Liver (tissue), 9 donors: ENCODE results near the gene KIF9. TPM values are rescaled to one million over a fixed set of nuclear protein-coding genes. Genes with fewer than 3 reads are reported as not detected.

ENCODE experiments used
- DNase-seq: peaks from one replicate; pipeline ENCODE4 v3.0.0-alpha.2; 2017; ENCODE audit warnings: low spot score
- H3K27ac ChIP-seq, 2 donors: one replicate each; pipeline ENCODE4 v1.7.0; 2013; ENCODE audit warnings: inconsistent platforms in 2 of 2, low read length in 2 of 2, control low read depth in 1 of 2, low read depth in 1 of 2, mild to moderate bottlenecking in 1 of 2
- H3K27me3 ChIP-seq, 4 donors: one replicate each; pipeline versions ENCODE4 v1.6.1 to v1.7.0; 2013; ENCODE audit warnings: low read length in 3 of 4, inconsistent platforms in 1 of 4, mild to moderate bottlenecking in 1 of 4, moderate library complexity in 1 of 4; ENCODE audit not compliant: control insufficient read depth in 4 of 4, insufficient read depth in 4 of 4
- H3K36me3 ChIP-seq, 4 donors: one replicate each; pipeline versions ENCODE4 v1.6.1 to v1.7.0; 2013; ENCODE audit warnings: low read length in 3 of 4, mild to moderate bottlenecking in 3 of 4, low read depth in 1 of 4, moderate library complexity in 1 of 4; ENCODE audit not compliant: control insufficient read depth in 4 of 4, insufficient read depth in 3 of 4
- H3K4me1 ChIP-seq, 4 donors: one replicate each; pipeline versions ENCODE4 v1.6.1 to v1.7.0; 2013; ENCODE audit warnings: low read length in 3 of 4, mild to moderate bottlenecking in 3 of 4, moderate library complexity in 1 of 4; ENCODE audit not compliant: control insufficient read depth in 4 of 4, insufficient read depth in 4 of 4
- H3K4me3 ChIP-seq, 3 donors: one replicate each; pipeline versions ENCODE4 v1.6.1 to v1.7.0; 2013; ENCODE audit warnings: low read length in 3 of 3, control low read depth in 1 of 3, low read depth in 1 of 3, mild to moderate bottlenecking in 1 of 3
- H3K9ac ChIP-seq, 2 donors: one replicate each; pipeline ENCODE4 v1.7.0; 2013; ENCODE audit warnings: low read length in 2 of 2, mild to moderate bottlenecking in 2 of 2, moderate library complexity in 2 of 2, control low read depth in 1 of 2, low read depth in 1 of 2
- H3K9me3 ChIP-seq, 4 donors: one replicate each; pipeline versions ENCODE4 v1.6.1 to v1.7.0; 2013; ENCODE audit warnings: low read length in 3 of 4; ENCODE audit not compliant: control insufficient read depth in 4 of 4
- EGR1 ChIP-seq, 2 donors: IDR thresholded peaks; 2 replicates each; pipeline ENCODE4 v1.6.1; 2016 to 2018; ENCODE audit warnings: antibody characterized with exemption in 2 of 2, low read depth in 2 of 2
- FOXA1 ChIP-seq: IDR thresholded peaks from 2 replicates; pipeline ENCODE4 v1.6.1; 2016; ENCODE audit warnings: antibody characterized with exemption
- FOXA2 ChIP-seq: IDR thresholded peaks from 2 replicates; pipeline ENCODE4 v1.6.1; 2016; ENCODE audit warnings: antibody characterized with exemption
- GABPA ChIP-seq, 2 donors: IDR thresholded peaks in 1 of 2; conservative IDR thresholded peaks in 1 of 2; 2 replicates each; pipeline ENCODE4 v1.6.1; 2016; ENCODE audit warnings: antibody characterized with exemption in 2 of 2, mild to moderate bottlenecking in 1 of 2, moderate library complexity in 1 of 2
- HNF4A ChIP-seq, 2 donors: conservative IDR thresholded peaks; 2 replicates each; pipeline ENCODE4 v1.6.1; 2016; ENCODE audit warnings: antibody characterized with exemption in 2 of 2, mild to moderate bottlenecking in 2 of 2
- JUND ChIP-seq, 2 donors: IDR thresholded peaks; 2 replicates each; pipeline ENCODE4 v1.6.1; 2016; ENCODE audit warnings: antibody characterized with exemption in 2 of 2
- NR2F2 ChIP-seq: IDR thresholded peaks from 2 replicates; pipeline ENCODE4 v1.6.1; 2016; ENCODE audit warnings: antibody characterized with exemption
- RAD21 ChIP-seq, 2 donors: IDR thresholded peaks; 2 replicates each; pipeline ENCODE4 v1.6.1; 2016; ENCODE audit warnings: antibody characterized with exemption in 2 of 2, mild to moderate bottlenecking in 2 of 2
- RXRA ChIP-seq, 2 donors: IDR thresholded peaks; 2 replicates each; pipeline ENCODE4 v1.6.1; 2017 to 2018; ENCODE audit warnings: antibody characterized with exemption in 2 of 2, mild to moderate bottlenecking in 1 of 2
- SP1 ChIP-seq: IDR thresholded peaks from 2 replicates; pipeline ENCODE4 v1.6.1; 2018; ENCODE audit warnings: antibody characterized with exemption, mild to moderate bottlenecking
- TAF1 ChIP-seq: conservative IDR thresholded peaks from 2 replicates; pipeline ENCODE4 v1.6.1; 2016; ENCODE audit warnings: antibody characterized with exemption, mild to moderate bottlenecking
- YY1 ChIP-seq: IDR thresholded peaks from 2 replicates; pipeline ENCODE4 v1.6.1; 2016; ENCODE audit warnings: antibody characterized with exemption, mild to moderate bottlenecking
- WGBS: extraction: QIAGEN DNeasy Blood & Tissue Kit; methylation state at CpG from one replicate; pipeline ENCODE4 v1.1.7; 2013; 5-methylcytosine and 5-hydroxymethylcytosine counted together
- polyA plus RNA-seq, 2 donors: library from polyadenylated mRNA; stranded (reverse) in 1 of 2; unstranded in 1 of 2; fragments of 200-250 nt in 1 of 2; fragments of >200 nt in 1 of 2; fragmentation: Nextera tagmentation in 1 of 2; extraction: Ambion mirVana in 1 of 2; gene quantifications; one replicate each; pipeline versions ENCODE4 v1.2.1 to v1.2.3, GENCODE V29; 2013 to 2015
- total RNA-seq, 2 donors: library from RNA; depleted of rRNA; stranded (reverse); fragments of >200 nt; gene quantifications; one replicate each; pipeline ENCODE4 v1.2.3, GENCODE V29; 2014
- TF ChIP-seq, protein P1 (sequence below): IDR thresholded peaks from 2 replicates; pipeline ENCODE4 v1.6.1; 2016; ENCODE audit warnings: antibody characterized with exemption
- TF ChIP-seq, protein P2 (sequence below): IDR thresholded peaks from 2 replicates; pipeline ENCODE4 v1.6.1; 2016; ENCODE audit warnings: antibody characterized with exemption
- TF ChIP-seq, protein P3 (sequence below): IDR thresholded peaks from 2 replicates; pipeline ENCODE4 v1.6.1; 2016; ENCODE audit warnings: antibody characterized with exemption
- TF ChIP-seq, protein P4 (sequence below): fragments of 150-350 bp; IDR thresholded peaks from 2 replicates; pipeline ENCODE4 v1.5.1; 2017; ENCODE audit warnings: improper control_type of control experiment, low read depth, low read length; ENCODE audit not compliant: missing input control
- TF ChIP-seq, protein P5 (sequence below): IDR thresholded peaks from 2 replicates; pipeline ENCODE4 v1.6.1; 2016; ENCODE audit warnings: antibody characterized with exemption, mild to moderate bottlenecking
- donor health status: healthy.
- donor health status: healthy.
- donor health status: healthy.
- donor health status: healthy.
- donor health status: healthy.

The KIF9 gene
- total and polyA plus RNA-seq, 4 donors: 2.3 to 4.5 (median 3.1) TPM

DNA sequence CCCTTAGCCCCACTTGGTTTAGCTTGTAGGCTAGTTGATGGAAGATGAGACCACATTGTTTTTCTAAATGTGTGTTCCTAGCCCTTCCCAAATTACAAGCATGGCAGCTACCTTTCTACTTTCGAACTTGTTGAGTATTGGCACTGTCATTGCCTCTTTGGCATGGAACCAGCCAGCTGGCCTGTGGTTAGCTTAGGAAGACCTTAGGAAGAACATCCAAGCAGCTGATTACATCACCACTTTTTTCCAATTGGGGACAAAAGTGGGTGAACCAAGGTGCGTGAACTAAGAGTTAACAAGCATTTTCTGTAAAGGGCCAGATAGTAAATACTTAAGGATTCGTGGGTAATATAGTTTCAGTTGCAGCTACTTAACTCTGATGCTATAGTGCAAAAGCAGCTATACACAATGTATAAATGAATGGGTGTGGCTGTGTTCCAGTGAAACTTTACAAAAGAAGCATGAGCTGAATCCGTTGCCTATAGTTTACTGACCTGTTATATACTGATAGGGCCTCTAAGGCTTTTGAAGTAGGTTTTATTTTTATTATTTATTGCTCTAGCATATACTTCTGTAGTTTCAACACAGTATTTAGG lies 8.7 kb upstream of the KIF9 start (continued):
- TF ChIP-seq, protein P1, sequence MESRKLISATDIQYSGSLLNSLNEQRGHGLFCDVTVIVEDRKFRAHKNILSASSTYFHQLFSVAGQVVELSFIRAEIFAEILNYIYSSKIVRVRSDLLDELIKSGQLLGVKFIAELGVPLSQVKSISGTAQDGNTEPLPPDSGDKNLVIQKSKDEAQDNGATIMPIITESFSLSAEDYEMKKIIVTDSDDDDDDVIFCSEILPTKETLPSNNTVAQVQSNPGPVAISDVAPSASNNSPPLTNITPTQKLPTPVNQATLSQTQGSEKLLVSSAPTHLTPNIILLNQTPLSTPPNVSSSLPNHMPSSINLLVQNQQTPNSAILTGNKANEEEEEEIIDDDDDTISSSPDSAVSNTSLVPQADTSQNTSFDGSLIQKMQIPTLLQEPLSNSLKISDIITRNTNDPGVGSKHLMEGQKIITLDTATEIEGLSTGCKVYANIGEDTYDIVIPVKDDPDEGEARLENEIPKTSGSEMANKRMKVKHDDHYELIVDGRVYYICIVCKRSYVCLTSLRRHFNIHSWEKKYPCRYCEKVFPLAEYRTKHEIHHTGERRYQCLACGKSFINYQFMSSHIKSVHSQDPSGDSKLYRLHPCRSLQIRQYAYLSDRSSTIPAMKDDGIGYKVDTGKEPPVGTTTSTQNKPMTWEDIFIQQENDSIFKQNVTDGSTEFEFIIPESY: no peak
- TF ChIP-seq JUND (IDR thresholded peaks at IDR 0.05) (no peak), TAF1 (no peak), HNF4A (conservative IDR thresholded peaks at IDR 0.05) (no peak), EGR1 (IDR thresholded peaks at IDR 0.05; ENCODE audit: low read depth in 2 of 2) (no peak), RXRA (IDR thresholded peaks at IDR 0.05) (no peak), FOXA1 (no peak), SP1 (no peak), GABPA (IDR thresholded peaks at IDR 0.05 in 1 of 2, conservative IDR thresholded peaks at IDR 0.05 in 1 of 2) (no peak)

DNA sequence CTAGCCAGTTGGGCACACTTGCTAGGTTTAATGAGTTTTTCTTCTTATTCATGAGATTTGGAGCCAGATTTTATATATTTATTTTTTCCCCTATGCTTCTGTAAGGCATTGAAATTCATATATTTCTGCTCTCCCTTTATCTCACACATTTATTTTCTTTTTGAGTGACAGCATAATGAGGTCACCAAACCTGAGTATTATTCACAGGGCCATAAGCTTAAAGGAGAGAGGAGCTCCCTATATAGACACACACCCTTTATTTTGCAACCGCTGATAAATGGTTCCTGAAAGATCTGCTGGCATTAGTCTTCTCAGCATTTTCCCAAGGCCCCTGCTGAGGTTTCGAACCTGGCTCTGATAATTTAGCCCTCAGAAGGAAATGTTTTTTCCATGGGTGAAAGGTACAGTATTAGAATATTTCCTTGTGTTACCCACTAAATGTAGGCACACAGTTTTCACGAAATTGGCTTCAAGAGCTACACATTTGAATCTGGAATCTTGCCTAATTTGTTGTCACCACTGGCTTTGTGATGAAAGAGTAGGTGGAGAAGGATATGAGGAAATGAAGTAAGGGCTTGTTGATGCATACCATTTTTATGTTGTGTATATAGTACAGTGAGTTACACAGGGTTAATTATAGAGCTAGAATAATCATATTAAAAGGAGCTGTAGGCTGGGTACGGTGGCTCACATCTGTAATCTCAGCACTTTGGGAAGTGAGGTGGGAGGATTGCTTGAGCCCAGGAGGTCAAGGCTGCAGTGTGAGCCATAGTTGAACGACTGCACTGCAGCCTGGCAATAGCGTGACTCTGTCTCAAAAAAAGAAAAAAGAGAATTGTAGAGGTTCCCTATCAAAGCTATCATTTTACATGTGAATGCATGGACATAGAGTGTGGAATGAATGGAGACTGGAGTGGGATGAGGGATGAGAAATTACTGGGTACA lies 6.6 kb upstream of the KIF9 start:
- 72% methylated on average over 6 of the region's 6 CpGs for WGBS

More for the DNA sequence above, 6.6 kb upstream of the KIF9 start:
- DNase-seq: no peak
- no peak for TF ChIP-seq GABPA (IDR thresholded peaks at IDR 0.05 in 1 of 2, conservative IDR thresholded peaks at IDR 0.05 in 1 of 2)
- TF ChIP-seq EGR1 (IDR thresholded peaks at IDR 0.05; ENCODE audit: low read depth in 2 of 2): no peak
- no peak for TF ChIP-seq RAD21 (IDR thresholded peaks at IDR 0.05)
- TF ChIP-seq, protein P2, sequence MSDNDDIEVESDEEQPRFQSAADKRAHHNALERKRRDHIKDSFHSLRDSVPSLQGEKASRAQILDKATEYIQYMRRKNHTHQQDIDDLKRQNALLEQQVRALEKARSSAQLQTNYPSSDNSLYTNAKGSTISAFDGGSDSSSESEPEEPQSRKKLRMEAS: no peak
- no peak for TF ChIP-seq SP1
- no peak for TF ChIP-seq NR2F2
- TF ChIP-seq, protein P3, sequence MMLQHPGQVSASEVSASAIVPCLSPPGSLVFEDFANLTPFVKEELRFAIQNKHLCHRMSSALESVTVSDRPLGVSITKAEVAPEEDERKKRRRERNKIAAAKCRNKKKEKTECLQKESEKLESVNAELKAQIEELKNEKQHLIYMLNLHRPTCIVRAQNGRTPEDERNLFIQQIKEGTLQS: no peak
- no peak for TF ChIP-seq FOXA2
- TF ChIP-seq, protein P4, sequence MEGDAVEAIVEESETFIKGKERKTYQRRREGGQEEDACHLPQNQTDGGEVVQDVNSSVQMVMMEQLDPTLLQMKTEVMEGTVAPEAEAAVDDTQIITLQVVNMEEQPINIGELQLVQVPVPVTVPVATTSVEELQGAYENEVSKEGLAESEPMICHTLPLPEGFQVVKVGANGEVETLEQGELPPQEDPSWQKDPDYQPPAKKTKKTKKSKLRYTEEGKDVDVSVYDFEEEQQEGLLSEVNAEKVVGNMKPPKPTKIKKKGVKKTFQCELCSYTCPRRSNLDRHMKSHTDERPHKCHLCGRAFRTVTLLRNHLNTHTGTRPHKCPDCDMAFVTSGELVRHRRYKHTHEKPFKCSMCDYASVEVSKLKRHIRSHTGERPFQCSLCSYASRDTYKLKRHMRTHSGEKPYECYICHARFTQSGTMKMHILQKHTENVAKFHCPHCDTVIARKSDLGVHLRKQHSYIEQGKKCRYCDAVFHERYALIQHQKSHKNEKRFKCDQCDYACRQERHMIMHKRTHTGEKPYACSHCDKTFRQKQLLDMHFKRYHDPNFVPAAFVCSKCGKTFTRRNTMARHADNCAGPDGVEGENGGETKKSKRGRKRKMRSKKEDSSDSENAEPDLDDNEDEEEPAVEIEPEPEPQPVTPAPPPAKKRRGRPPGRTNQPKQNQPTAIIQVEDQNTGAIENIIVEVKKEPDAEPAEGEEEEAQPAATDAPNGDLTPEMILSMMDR: no peak
- TF ChIP-seq YY1: no peak
- no peak for TF ChIP-seq JUND (IDR thresholded peaks at IDR 0.05)
- TF ChIP-seq HNF4A (conservative IDR thresholded peaks at IDR 0.05): no peak
- TF ChIP-seq RXRA (IDR thresholded peaks at IDR 0.05): no peak
- TF ChIP-seq FOXA1: no peak
- TF ChIP-seq, protein P5, sequence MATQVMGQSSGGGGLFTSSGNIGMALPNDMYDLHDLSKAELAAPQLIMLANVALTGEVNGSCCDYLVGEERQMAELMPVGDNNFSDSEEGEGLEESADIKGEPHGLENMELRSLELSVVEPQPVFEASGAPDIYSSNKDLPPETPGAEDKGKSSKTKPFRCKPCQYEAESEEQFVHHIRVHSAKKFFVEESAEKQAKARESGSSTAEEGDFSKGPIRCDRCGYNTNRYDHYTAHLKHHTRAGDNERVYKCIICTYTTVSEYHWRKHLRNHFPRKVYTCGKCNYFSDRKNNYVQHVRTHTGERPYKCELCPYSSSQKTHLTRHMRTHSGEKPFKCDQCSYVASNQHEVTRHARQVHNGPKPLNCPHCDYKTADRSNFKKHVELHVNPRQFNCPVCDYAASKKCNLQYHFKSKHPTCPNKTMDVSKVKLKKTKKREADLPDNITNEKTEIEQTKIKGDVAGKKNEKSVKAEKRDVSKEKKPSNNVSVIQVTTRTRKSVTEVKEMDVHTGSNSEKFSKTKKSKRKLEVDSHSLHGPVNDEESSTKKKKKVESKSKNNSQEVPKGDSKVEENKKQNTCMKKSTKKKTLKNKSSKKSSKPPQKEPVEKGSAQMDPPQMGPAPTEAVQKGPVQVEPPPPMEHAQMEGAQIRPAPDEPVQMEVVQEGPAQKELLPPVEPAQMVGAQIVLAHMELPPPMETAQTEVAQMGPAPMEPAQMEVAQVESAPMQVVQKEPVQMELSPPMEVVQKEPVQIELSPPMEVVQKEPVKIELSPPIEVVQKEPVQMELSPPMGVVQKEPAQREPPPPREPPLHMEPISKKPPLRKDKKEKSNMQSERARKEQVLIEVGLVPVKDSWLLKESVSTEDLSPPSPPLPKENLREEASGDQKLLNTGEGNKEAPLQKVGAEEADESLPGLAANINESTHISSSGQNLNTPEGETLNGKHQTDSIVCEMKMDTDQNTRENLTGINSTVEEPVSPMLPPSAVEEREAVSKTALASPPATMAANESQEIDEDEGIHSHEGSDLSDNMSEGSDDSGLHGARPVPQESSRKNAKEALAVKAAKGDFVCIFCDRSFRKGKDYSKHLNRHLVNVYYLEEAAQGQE: no peak
- TF ChIP-seq TAF1: no peak
- TF ChIP-seq, protein P1: no peak
- Histone ChIP-seq H3K9me3 (no peaks in the 10 kb centered on the region), H3K4me1 (peaks cover 0 to 4% (median 1%) of the 10 kb centered on the region in 4 donors), H3K36me3 (peaks cover 0 to 3% (median 2%) of the 10 kb centered on the region in 4 donors), H3K27me3 (no peaks in the 10 kb centered on the region), H3K27ac (no peak overlapping the region), H3K4me3 (no peak overlapping the region), H3K9ac (no peak overlapping the region)
